ENCODE measurements around the gene GTPBP2.
"Not testable (repeated sequence)": the region's sequence is repeated elsewhere in the genome, so short reads cannot be mapped to it uniquely, and the experiment has no call there.

GTPBP2 gene

DNA sequence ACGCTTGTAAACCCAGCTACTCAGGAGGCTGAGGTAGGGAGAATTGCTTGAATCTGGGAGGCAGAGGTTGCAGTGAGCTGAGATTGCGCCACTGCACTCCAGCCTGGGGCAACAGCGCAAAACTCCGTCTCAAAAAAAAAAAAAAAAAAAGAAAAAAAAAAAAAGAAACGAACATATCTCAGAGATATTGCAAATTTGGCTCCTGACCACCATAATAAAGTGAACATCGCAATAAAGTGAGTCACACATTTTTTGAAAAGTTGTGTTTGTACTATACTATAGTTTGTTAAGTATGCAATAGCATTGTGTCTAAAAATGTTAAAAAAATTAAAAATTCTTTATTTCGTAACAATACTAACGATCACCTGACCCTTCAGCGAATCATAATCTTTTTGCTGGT is 29.1 kb upstream of the GTPBP2 start:
- DNase-seq, result no peak

DNA sequence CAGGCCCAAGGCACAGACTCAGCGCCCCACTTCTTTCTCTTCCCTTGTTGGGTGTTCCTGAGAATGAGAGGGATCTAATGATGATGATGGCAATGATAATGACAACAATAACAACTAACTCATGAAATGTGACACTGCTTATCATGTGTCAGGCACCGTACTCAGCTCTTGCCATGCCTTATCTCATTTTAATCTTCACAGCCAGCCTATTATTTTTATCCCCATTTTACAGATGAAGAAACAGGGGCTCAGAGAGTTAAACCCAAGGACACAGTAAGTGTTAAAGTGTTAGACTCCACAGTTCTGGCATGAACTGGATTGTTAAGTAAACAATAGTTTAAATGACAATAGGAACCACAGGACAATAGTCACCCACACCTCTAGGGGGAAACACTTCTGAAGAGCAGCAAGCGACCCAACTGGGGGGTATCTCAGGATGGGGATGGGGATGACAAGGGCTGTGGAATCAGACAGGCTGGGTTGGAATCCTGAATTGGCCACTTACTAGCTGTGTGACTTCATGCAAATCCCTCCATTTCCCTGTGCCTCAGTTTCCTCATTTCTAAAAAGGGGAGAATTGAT is 28.2 kb upstream of the GTPBP2 start:
- DNase-seq, result no peak

- not testable (repeated sequence) for DNase-seq
Measured at GRCh38 chr6:43652822-43653221, 23.8 kb upstream of the GTPBP2 start.

DNA sequence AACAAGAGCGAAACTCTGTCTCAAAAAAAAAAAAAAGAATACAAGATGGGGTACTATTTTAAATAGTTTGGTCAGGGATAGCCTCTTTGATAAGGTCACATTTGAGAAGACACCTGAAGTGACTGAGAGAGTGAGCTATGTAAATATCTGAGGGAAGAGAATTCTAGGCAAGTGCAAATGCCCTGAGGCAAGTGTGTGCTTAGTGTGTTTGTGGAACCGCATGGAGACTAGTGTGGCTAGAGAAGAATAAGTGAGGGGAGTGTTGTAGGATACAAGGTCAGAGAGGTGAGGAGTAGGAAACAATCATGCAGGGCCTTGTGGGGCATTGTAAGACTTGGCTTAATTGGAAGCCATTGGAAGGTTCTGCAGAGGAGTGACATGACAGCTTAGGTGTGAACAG is 19.2 kb upstream of the GTPBP2 start:
- no peak for DNase-seq

DNA sequence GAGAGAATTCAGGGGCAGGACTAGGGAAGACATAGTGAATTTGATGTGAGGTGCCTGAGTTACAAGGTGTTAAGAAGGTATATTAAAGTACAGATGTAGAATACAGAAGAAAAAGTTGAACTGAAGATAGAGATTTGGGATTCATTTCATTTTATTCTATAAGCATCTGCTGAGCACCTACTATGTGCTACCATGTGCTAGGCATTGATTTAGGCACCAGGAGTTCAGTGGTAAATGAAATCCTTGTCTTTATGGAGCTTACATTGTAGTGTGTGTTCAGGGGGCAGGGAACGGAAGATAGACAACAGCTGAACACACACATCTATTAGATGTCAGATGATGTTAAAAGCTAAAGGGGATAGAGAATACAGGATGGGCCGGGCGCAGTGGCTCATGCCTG is 18.5 kb upstream of the GTPBP2 start:
- no peak for DNase-seq

- no peak for DNase-seq
Measured at GRCh38 chr6:43645613-43645964, 16.5 kb upstream of the GTPBP2 start.

DNA sequence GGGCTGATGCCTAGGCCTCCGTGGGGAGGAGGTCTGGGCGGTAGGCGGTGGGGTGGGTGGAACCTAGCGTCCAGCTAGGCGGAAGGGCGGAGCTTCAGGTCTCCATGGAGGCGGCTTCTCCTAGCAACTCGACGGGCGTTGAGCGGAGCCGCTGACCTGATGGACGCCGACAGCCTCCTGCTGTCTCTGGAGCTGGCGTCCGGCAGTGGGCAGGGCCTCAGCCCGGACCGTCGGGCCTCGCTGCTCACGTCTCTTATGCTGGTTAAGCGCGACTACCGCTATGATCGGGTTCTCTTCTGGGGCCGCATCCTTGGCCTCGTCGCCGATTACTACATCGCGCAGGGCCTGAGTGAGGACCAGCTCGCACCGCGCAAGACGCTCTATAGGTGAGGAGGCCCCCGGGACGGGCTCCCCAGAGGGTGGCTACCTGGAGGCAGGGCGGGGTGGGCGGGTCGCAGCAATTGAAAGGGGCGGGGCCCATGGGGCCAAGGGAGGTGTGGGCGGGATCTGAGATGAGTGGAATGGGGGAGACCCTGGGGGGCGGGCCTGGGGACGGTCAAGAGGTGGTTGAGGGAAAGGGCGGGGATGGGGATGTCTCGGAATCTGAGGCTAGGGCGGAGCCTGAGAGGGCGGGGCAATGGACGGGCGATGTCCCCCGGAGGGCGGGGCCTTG is 16.0 kb upstream of the GTPBP2 start, which contains the start of gene RSPH9:
RSPH9 (plus strand) TSS at position 97 of the 673 bp plus-strand sequence; CDS start at position 160, 63 bp downstream.
- peak; percentile 50 for DNase-seq

DNA sequence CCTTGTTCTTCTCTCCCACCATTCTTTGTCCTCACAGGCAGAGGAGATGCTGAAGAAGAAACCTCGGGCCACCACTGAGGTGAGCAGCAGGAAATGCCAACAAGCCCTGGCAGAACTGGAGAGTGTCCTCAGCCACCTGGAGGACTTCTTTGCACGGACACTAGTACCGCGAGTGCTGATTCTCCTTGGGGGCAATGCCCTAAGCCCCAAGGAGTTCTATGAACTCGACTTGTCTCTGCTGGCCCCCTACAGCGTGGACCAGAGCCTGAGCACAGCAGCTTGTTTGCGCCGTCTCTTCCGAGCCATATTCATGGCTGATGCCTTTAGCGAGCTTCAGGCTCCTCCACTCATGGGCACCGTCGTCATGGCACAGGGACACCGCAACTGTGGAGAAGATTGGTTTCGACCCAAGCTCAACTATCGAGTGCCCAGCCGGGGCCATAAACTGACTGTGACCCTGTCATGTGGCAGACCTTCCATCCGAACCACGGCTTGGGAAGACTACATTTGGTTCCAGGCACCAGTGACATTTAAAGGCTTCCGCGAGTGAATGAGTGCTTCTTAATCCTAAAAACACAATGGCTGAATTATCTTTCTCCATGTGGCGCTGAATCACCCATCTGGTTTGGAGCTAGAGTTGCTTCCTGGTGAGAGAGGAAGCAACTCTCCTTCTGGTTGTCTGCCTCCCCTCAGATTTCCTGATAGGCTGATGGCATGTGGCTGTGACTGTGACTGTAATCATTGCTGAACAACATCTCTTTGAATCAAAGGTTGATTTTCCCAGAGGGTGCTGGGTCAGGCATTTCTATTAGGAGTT is 11.1 kb upstream of the GTPBP2 start:
- peak; percentile 30 for DNase-seq

DNA sequence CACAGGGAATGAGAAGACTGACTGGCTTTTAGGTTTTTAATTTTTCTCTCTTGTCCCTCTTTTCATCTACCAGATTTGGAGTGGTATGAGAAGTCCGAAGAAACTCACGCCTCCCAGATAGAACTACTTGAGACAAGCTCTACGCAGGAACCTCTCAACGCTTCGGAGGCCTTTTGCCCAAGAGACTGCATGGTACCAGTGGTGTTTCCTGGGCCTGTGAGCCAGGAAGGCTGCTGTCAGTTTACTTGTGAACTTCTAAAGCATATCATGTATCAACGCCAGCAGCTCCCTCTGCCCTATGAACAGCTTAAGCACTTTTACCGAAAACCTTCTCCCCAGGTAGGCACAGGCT is 7.2 kb upstream of the GTPBP2 start:
- DNase-seq, result no peak

GRCh38 chr6:43635387-43636307 is 6.6 kb upstream of the GTPBP2 start, which contains the start of gene MAD2L1BP:
TSS of gene MAD2L1BP (plus strand) at chr6:43635840. CDS start at chr6:43635876, 36 bp downstream.
- peak; percentile 75 for DNase-seq

DNA sequence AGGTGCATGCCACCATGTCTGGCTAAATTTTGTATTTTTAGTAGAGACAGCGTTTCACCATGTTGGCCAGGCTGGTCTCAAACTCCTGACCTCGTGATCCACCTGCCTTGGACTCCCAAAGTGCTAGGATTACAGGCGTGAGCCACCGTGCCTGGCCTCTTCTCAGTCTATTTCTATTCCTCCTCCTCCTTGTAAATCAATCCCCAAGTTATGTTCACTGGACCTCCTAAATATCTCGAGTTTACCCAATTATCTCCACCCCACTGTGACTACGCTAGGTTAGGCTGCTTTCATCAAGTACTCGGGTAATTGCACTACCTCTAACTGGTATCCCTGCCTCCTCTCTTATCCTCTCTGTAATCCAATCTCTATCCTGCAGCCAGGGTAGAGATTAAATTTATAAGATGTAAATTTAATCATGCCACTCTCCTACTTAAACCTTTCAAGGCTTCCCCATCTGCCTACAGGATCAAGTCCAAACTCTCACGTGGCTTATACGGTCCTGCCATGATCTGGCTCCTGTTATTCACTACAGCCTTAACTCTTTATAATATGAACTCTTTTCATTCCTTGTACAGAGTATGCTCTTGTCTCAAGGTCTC is 5.7 kb upstream of the GTPBP2 start:
- no peak for DNase-seq

DNA sequence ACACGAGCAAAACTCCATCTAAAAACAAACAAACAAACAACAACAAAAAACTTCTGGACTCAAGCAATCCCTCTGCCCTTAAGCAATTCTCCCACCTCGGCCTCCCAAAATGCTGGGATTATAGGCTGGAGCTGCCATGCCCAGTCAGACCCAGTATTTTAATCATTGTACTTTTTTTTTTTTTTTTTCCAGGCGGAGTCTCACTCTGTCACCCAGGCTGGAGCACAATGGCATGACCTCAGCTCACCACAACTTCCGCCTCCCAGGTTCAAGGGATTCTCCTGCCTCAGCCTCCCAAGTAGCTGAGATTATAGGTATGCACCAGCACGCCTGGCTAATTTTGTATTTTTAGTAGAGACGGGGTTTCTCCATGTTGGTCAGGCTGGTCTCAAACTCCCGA is 3.9 kb upstream of the GTPBP2 start:
- DNase-seq, result not testable (repeated sequence)

DNA sequence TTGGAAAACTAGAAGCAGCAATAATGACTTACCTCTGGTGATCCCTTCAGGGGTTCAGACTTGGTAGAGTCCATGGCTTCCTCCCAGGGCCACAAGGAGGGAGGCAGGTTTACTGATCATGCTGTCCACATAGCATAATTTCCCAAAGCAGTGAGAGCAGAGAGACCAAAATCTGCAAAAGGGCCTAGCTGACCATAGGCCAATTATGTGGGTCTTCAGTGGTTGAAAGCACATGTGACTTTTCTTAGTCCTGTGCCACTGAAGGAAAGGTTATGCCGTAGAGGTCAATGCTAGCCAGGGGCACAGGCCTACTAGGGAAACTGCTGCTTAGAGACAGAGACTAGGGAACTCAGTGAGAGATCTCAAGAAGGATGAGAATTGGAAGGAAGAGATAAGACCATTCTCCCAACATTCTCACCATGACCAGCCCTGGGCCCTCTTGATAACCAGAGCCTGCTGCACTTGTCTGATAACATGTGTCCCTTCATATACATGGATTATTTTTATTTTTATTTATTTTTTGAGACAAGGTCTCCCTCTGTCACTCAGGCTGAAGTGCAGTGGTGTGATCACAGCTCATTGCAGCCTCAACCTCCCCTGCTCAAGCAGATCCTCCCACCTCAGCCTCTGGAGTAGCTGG is 2.0 kb upstream of the GTPBP2 start:
- DNase-seq, result no peak

GRCh38 chr6:43629505-43630300 is 639 bp upstream of the GTPBP2 start:
- DNase-seq, result peak; percentile 99

DNA sequence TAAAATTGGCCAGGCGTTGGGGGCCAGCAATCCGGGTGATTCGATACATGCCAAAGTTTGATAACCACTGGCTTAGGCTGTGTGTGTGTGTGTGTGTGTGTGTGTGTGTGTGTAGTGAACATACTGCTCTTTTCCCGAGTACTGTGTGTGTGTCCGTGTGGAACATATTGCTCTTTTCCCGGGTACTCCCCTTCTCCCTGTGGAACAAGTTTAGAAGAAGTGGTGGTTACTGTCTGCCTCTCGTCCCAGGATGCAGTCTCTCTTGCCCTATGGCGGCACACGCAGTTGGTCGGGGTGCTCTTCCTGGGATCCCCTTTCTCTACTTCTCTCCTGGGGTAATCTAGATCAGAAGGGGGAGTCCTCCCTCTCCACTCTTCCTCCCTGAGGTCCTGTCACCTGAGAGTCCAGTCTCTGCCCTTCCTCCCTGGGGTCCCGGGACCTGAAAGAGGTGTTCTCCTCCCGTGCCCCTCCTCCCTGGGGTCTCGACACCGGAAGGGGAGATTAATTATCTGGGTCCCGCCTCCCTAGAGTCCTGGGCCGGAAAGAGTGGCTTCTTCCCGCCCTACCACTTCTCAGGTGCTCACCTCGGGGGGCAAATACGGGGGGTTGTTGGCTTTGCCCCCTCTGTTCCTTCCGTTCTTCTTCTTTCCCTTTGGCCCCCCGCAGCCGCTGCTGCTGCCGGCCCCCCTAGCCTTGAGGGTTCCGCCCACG is 516 bp downstream of the GTPBP2 start:
- DNase-seq, result peak; percentile 51

DNA sequence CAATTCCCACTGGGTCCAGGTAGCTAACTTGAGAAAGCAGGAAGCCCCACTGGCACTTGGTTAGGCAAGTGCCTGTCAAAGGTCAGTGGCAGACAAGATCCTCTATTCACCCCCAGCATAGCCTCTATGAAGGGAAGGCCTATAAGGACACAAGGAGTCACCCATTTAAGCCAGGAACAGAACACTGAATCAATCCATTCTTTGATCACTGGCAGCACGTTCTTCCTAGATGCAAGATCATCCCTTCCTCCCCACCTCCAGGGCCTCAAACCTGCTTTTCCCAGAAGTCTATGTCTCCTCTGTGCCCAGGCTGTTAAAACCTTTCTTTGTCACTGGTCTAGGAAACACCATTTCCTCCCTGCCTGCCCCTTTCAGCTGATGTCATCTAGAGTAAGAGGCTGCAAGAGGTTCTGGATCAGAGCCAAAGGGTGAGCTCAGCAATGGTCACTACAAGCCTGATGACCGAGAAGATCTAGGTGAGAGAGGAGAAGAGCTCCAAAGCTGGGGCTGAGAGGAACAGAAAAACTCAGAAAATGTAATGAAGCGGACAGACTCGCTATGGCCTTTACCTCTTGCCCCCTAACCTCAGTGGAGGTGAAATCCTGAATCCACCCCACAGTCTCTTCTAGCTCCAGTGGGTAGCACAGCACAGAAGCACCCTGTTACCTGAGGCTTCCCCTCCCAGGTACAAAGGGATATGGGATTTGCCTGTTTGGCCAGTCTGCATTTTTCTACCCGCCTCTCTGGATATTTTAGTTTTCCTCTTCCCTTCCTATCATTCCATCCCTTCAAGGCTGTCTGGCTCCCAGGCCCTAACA is 1.8 kb downstream of the GTPBP2 start:
- peak; percentile 93 for DNase-seq

DNA sequence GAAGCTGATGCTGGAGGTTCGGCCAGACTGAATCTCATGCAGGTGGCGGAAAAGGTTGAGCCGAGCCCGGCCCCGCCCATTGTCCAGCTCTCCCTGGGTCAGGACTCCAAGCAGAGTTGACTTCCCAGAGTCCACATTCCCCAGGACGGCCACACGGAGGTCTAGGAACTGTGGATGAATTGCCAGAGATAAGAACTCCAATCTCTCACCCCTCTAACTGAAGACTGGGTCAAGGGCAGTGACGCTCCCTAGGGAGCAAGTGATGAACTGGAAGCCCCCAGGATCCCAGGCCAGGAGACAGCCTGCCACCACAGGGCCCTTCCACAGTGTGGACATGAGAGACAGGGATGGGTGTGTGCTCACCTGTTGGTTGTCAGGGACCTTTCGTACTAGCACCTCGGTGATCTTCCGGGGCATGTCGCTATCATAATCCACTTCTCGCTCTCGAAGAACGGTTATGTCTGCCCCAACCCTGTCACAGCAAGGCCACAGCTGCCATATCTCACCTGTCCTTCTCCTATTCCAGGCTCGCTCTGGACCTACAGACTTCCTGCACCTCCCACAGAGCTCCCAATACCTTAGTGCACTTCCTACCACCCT is 3.6 kb downstream of the GTPBP2 start:
- DNase-seq, result no peak

GRCh38 chr6:43624786-43625288 is 4.2 kb downstream of the GTPBP2 start:
- DNase-seq, result no peak

All from fibroblast of skin of right quadriceps (primary cell).